A549 (cell line): Measurements from ENCODE around the gene ACOXL.

Source experiments
- CHD2 ChIP-seq: fragments of 150-350 bp; IDR thresholded peaks from 2 replicates; pipeline ENCODE4 v1.6.1; 2014; ENCODE audit warnings: low read length; ENCODE audit not compliant: partially characterized antibody
- EP300 ChIP-seq, 2 experiments: fragments of >200 bp; sonication (Bioruptor Twin); formaldehyde crosslinking; IDR thresholded peaks; 2 replicates in 1 of 2; 3 replicates in 1 of 2; pipeline ENCODE4 v1.6.1; 2016 to 2017
- HOXB13 ChIP-seq: fragments of 250-450 bp; sonication (Bioruptor Pico); IDR thresholded peaks from 2 replicates; pipeline ENCODE4 v1.5.0; 2020; ENCODE audit warnings: low read depth, mild to moderate bottlenecking, moderate library complexity
- JUN ChIP-seq, 2 experiments: fragments of >200 bp; sonication (Bioruptor Twin); formaldehyde crosslinking; IDR thresholded peaks; 2 replicates in 1 of 2; 3 replicates in 1 of 2; pipeline ENCODE4 v1.6.1; 2016 to 2017
- KDM1A ChIP-seq: fragments of 200-600 bp; sonication (generic); IDR thresholded peaks from 2 replicates; pipeline ENCODE4 v1.6.1; 2016; ENCODE audit warnings: low read depth, mild to moderate bottlenecking
- NPAS2 ChIP-seq: fragments of 250-450 bp; sonication (Bioruptor Pico); IDR thresholded peaks from 2 replicates; pipeline ENCODE4 v1.8.0; 2022; ENCODE audit warnings: mild to moderate bottlenecking, moderate library complexity, borderline replicate concordance
- POLR2A ChIP-seq: IDR thresholded peaks from 2 replicates; pipeline ENCODE4 v1.6.1; 2012; ENCODE audit warnings: mild to moderate bottlenecking, low read length
- RAD21 ChIP-seq, 2 experiments: fragments of >200 bp in 1 of 2; sonication (Bioruptor Twin) in 1 of 2; formaldehyde crosslinking in 1 of 2; IDR thresholded peaks in 1 of 2; conservative IDR thresholded peaks in 1 of 2; 2 replicates in 1 of 2; 3 replicates in 1 of 2; pipeline ENCODE4 v1.6.1; 2012 to 2018; ENCODE audit warnings: inconsistent platforms in 1 of 2
- RFX5 ChIP-seq: fragments of 450-650 bp; IDR thresholded peaks from 2 replicates; pipeline ENCODE4 v1.7.1; 2014; ENCODE audit warnings: antibody characterized with exemption, mild to moderate bottlenecking, moderate library complexity
- RNF2 ChIP-seq: fragments of 200-600 bp; sonication (generic); IDR thresholded peaks from 2 replicates; pipeline ENCODE4 v1.6.1; 2016; ENCODE audit warnings: low read depth, mild to moderate bottlenecking, antibody characterized with exemption, moderate library complexity, borderline replicate concordance
- TP53 ChIP-seq: fragments of 250-450 bp; sonication (Bioruptor Pico); IDR thresholded peaks from 2 replicates; pipeline ENCODE4 v1.5.0; 2021; ENCODE audit warnings: mild to moderate bottlenecking, moderate library complexity
- TF ChIP-seq, protein P1 (sequence below): IDR thresholded peaks from 2 replicates; pipeline ENCODE4 v1.6.1; 2012
- TF ChIP-seq, protein P2 (sequence below): fragments of >200 bp; sonication (Bioruptor Twin); formaldehyde crosslinking; IDR thresholded peaks from 3 replicates; pipeline ENCODE4 v1.5.1; 2016
- TF ChIP-seq, protein P3 (sequence below): fragments of 200-600 bp; sonication (generic); IDR thresholded peaks from 2 replicates; pipeline ENCODE4 v1.6.1; 2016; ENCODE audit warnings: antibody characterized with exemption, mild to moderate bottlenecking, moderate library complexity

DNA sequence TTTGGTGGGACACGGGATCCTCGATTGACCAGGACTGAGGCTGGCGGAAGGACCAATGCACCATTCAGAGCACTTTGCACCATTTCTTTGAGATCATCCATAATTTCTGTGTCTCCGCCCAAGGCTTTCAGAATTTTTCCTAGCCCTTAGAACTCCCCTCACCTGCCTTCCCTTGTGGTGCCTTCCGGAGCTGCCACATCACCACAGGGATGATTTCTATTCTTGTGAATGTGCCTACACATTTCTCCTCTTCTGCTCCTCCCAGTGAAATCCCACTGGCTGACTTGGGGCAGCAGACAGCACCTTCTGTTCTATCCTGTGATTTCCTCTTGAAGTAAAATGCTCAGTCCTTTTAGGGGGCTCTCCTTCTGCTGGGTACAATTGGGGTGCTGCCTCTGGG lies 11.2 kb downstream of the ACOXL start:
- TF ChIP-seq, protein P1, sequence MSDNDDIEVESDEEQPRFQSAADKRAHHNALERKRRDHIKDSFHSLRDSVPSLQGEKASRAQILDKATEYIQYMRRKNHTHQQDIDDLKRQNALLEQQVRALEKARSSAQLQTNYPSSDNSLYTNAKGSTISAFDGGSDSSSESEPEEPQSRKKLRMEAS, result no peak
- no peak for TF ChIP-seq TP53 (CRISPR knock-in tag)
- TF ChIP-seq CHD2, result no peak
- no peak for TF ChIP-seq KDM1A
- no peak for TF ChIP-seq EP300 (IDR thresholded peaks at IDR 0.05)
- TF ChIP-seq, protein P2, sequence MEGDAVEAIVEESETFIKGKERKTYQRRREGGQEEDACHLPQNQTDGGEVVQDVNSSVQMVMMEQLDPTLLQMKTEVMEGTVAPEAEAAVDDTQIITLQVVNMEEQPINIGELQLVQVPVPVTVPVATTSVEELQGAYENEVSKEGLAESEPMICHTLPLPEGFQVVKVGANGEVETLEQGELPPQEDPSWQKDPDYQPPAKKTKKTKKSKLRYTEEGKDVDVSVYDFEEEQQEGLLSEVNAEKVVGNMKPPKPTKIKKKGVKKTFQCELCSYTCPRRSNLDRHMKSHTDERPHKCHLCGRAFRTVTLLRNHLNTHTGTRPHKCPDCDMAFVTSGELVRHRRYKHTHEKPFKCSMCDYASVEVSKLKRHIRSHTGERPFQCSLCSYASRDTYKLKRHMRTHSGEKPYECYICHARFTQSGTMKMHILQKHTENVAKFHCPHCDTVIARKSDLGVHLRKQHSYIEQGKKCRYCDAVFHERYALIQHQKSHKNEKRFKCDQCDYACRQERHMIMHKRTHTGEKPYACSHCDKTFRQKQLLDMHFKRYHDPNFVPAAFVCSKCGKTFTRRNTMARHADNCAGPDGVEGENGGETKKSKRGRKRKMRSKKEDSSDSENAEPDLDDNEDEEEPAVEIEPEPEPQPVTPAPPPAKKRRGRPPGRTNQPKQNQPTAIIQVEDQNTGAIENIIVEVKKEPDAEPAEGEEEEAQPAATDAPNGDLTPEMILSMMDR, result no peak
- no peak for TF ChIP-seq POLR2A
- TF ChIP-seq, protein P3, sequence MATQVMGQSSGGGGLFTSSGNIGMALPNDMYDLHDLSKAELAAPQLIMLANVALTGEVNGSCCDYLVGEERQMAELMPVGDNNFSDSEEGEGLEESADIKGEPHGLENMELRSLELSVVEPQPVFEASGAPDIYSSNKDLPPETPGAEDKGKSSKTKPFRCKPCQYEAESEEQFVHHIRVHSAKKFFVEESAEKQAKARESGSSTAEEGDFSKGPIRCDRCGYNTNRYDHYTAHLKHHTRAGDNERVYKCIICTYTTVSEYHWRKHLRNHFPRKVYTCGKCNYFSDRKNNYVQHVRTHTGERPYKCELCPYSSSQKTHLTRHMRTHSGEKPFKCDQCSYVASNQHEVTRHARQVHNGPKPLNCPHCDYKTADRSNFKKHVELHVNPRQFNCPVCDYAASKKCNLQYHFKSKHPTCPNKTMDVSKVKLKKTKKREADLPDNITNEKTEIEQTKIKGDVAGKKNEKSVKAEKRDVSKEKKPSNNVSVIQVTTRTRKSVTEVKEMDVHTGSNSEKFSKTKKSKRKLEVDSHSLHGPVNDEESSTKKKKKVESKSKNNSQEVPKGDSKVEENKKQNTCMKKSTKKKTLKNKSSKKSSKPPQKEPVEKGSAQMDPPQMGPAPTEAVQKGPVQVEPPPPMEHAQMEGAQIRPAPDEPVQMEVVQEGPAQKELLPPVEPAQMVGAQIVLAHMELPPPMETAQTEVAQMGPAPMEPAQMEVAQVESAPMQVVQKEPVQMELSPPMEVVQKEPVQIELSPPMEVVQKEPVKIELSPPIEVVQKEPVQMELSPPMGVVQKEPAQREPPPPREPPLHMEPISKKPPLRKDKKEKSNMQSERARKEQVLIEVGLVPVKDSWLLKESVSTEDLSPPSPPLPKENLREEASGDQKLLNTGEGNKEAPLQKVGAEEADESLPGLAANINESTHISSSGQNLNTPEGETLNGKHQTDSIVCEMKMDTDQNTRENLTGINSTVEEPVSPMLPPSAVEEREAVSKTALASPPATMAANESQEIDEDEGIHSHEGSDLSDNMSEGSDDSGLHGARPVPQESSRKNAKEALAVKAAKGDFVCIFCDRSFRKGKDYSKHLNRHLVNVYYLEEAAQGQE, result no peak
- no peak for TF ChIP-seq RFX5
- TF ChIP-seq NPAS2 (CRISPR knock-in tag), result no peak
- no peak for TF ChIP-seq JUN (IDR thresholded peaks at IDR 0.05)
- TF ChIP-seq HOXB13 (CRISPR knock-in tag), result no peak
- no peak for TF ChIP-seq RNF2
- TF ChIP-seq RAD21 (conservative IDR thresholded peaks at IDR 0.05 in 1 of 2, IDR thresholded peaks at IDR 0.05 in 1 of 2), result no peak
